Measurements from ENCODE around the gene EME2. TPM values are rescaled to one million over a fixed set of nuclear protein-coding genes. Genes with fewer than 3 reads are reported as not detected.
A peak's percentile ranks its signal among the peaks of the same experiment; 100 is the strongest.

The EME2 gene
- total RNA-seq, 1 donor from 2014 or later: 23.3 TPM

- no peak overlapping the region for H3K4me3 ChIP-seq (ENCODE audit: insufficient read depth, low read depth, low read length)
These were observed 40.1 kb downstream of the EME2 start for GRCh38 chr16:1812732-1813163.

DNA sequence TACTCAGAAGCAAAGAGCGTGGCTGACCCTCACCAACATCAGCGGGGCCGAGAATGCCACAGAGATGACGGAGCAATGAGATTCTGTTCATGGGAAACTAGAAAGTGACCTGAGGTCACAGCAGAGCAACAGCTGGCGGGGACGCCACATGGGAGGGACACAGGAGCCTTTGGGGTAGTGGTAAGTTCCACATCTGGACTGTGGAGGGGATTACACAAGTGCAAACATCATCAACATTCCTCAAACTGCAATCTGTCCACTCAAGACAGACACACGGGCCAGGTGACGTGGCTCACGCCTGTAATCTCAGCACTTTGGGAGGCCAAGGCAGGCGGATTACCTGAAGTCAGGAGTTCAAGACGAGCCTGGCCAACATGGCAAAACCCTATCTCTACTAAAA is 42.9 kb downstream of the EME2 start:
- Histone ChIP-seq H3K9ac (ENCODE audit: low read length) (no peak overlapping the region), H2AFZ (ENCODE audit: low read depth, low read length) (no peak overlapping the region), H4K20me1 (ENCODE audit: insufficient read depth, low read length) (peaks cover 3% of the 10 kb centered on the region), H3K79me2 (ENCODE audit: insufficient read depth, low read length) (no peaks in the 10 kb centered on the region), H3K9me3 (ENCODE audit: insufficient read depth, low read depth, low read length) (no peaks in the 10 kb centered on the region), H3K36me3 (ENCODE audit: insufficient read depth, low read length) (no peaks in the 10 kb centered on the region), H3K27me3 (ENCODE audit: insufficient read depth, low read length) (no peaks in the 10 kb centered on the region), H3K27ac (ENCODE audit: low read depth, low read length) (no peak overlapping the region), H3K4me1 (ENCODE audit: insufficient read depth, low read length) (peaks cover 3% of the 10 kb centered on the region), H3K4me2 (ENCODE audit: low read length) (no peak overlapping the region), H3K4me3 (ENCODE audit: insufficient read depth, low read depth, low read length) (no peak overlapping the region)
- Mint-ChIP-seq H3K27me3 (ENCODE audit: low read depth, unreplicated experiment) (no peaks in the 10 kb centered on the region), H3K27ac (ENCODE audit: unreplicated experiment) (no peak overlapping the region), H3K4me1 (ENCODE audit: low read depth, unreplicated experiment) (no peaks in the 10 kb centered on the region), H3K9me3 (ENCODE audit: unreplicated experiment) (no peaks in the 10 kb centered on the region), H3K36me3 (ENCODE audit: low read depth, unreplicated experiment) (peaks cover 16% of the 10 kb centered on the region), H3K4me3 (ENCODE audit: unreplicated experiment) (peak overlapping the region; percentile 47)
- FAIRE-seq: no peak
- DNase-seq (ENCODE audit: low read depth): no peak
- TF ChIP-seq EZH2 (IDR thresholded peaks at IDR 0.05; ENCODE audit: insufficient read depth, low read length) (no peak), CTCF (IDR thresholded peaks at IDR 0.05; ENCODE audit: insufficient read depth, low read depth, low read length) (no peak)

More at GRCh38 chr16:1812732-1813163, 40.1 kb downstream of the EME2 start:
- Mint-ChIP-seq H3K4me3 (ENCODE audit: unreplicated experiment) (no peak overlapping the region), H3K36me3 (ENCODE audit: low read depth, unreplicated experiment) (peaks cover 17% of the 10 kb centered on the region), H3K4me1 (ENCODE audit: low read depth, unreplicated experiment) (no peaks in the 10 kb centered on the region), H3K27ac (ENCODE audit: unreplicated experiment) (peak overlapping the region; percentile 22), H3K27me3 (ENCODE audit: low read depth, unreplicated experiment) (no peaks in the 10 kb centered on the region), H3K9me3 (ENCODE audit: unreplicated experiment) (no peaks in the 10 kb centered on the region)
- no peaks in the 10 kb centered on the region for H3K36me3 ChIP-seq (ENCODE audit: insufficient read depth, low read length)
- H4K20me1 ChIP-seq (ENCODE audit: insufficient read depth, low read length): peaks cover 3% of the 10 kb centered on the region
- DNase-seq (ENCODE audit: low read depth): peak; percentile 57
- no peaks in the 10 kb centered on the region for H3K79me2 ChIP-seq (ENCODE audit: insufficient read depth, low read length)
- no peak overlapping the region for H3K9ac ChIP-seq (ENCODE audit: low read length)
- H3K27ac ChIP-seq (ENCODE audit: low read depth, low read length): no peak overlapping the region
- H3K4me2 ChIP-seq (ENCODE audit: low read length): peak overlapping the region; percentile 25
- H2AFZ ChIP-seq (ENCODE audit: low read depth, low read length): no peak overlapping the region
- no peak for FAIRE-seq
- no peaks in the 10 kb centered on the region for H3K27me3 ChIP-seq (ENCODE audit: insufficient read depth, low read length)
- H3K9me3 ChIP-seq (ENCODE audit: insufficient read depth, low read depth, low read length): no peaks in the 10 kb centered on the region
- TF ChIP-seq EZH2 (IDR thresholded peaks at IDR 0.05; ENCODE audit: insufficient read depth, low read length) (no peak), CTCF (IDR thresholded peaks at IDR 0.05; ENCODE audit: insufficient read depth, low read depth, low read length) (peak; percentile 35)
- H3K4me1 ChIP-seq (ENCODE audit: insufficient read depth, low read length): peaks cover 3% of the 10 kb centered on the region

GRCh38 chr16:1816396-1817275 is 44.0 kb downstream of the EME2 start:
- Histone ChIP-seq H3K4me2 (ENCODE audit: low read length) (no peak overlapping the region), H3K9me3 (ENCODE audit: insufficient read depth, low read depth, low read length) (no peaks in the 10 kb centered on the region), H3K9ac (ENCODE audit: low read length) (no peak overlapping the region), H4K20me1 (ENCODE audit: insufficient read depth, low read length) (peaks cover 3% of the 10 kb centered on the region), H3K36me3 (ENCODE audit: insufficient read depth, low read length) (no peaks in the 10 kb centered on the region), H3K4me3 (ENCODE audit: insufficient read depth, low read depth, low read length) (no peak overlapping the region), H3K27ac (ENCODE audit: low read depth, low read length) (no peak overlapping the region), H3K79me2 (ENCODE audit: insufficient read depth, low read length) (no peaks in the 10 kb centered on the region), H2AFZ (ENCODE audit: low read depth, low read length) (no peak overlapping the region), H3K4me1 (ENCODE audit: insufficient read depth, low read length) (peaks cover 3% of the 10 kb centered on the region), H3K27me3 (ENCODE audit: insufficient read depth, low read length) (no peaks in the 10 kb centered on the region)
- Mint-ChIP-seq H3K4me3 (ENCODE audit: unreplicated experiment) (no peak overlapping the region), H3K4me1 (ENCODE audit: low read depth, unreplicated experiment) (no peaks in the 10 kb centered on the region), H3K9me3 (ENCODE audit: unreplicated experiment) (no peaks in the 10 kb centered on the region), H3K27ac (ENCODE audit: unreplicated experiment) (no peak overlapping the region), H3K36me3 (ENCODE audit: low read depth, unreplicated experiment) (peaks cover 13% of the 10 kb centered on the region), H3K27me3 (ENCODE audit: low read depth, unreplicated experiment) (no peaks in the 10 kb centered on the region)
- DNase-seq (ENCODE audit: low read depth): no peak
- TF ChIP-seq EZH2 (IDR thresholded peaks at IDR 0.05; ENCODE audit: insufficient read depth, low read length) (no peak), CTCF (IDR thresholded peaks at IDR 0.05; ENCODE audit: insufficient read depth, low read depth, low read length) (no peak)
- no peak for FAIRE-seq

All from astrocyte (in vitro differentiated cells and primary cell).